HCT116 (cell line): ENCODE results near the gene NEU4. TPM values are rescaled to one million over a fixed set of nuclear protein-coding genes. Genes with fewer than 3 reads are reported as not detected.
"Not testable (repeated sequence)": the region's sequence is repeated elsewhere in the genome, so short reads cannot be mapped to it uniquely, and the experiment has no call there.

ENCODE experiments used
- ATAC-seq: fragments of 200-7000 bp; cut with Tn5 transposase; 2 replicates; pipeline ENCODE4 v1.9.1; 2020; ENCODE audit warnings: mild to moderate bottlenecking, moderate library complexity
- BruUV-seq: library from RNA; stranded (reverse); fragments of 400-500 nt; replicated peaks from 2 replicates; lab custom pipeline; 2021; lab: Mats Ljungman, UMichigan
- CTCF ChIA-PET: fragments of 300-600 bp; sonication (Branson Sonifier 250); formaldehyde crosslinking; loops from one replicate; lab custom pipeline; 2021; ENCODE audit warnings: antibody characterized with exemption; lab: Charles Lee
- POLR2A ChIA-PET: fragments of 300-600, 350-600 bp; sonication (Branson Sonifier 250); formaldehyde crosslinking; loops from one replicate; lab custom pipeline; 2021; ENCODE audit warnings: antibody characterized with exemption; lab: Charles Lee
- RAD21 ChIA-PET, 2 experiments: fragments of 300-600 bp; sonication (Branson Sonifier 250); formaldehyde crosslinking; loops; one replicate each; lab custom pipeline; 2023; ENCODE audit warnings: low total read pairs in 2 of 2; ENCODE audit not compliant: uncharacterized antibody in 2 of 2, unreplicated experiment in 2 of 2, low non-redundant PET in 1 of 2; lab: Charles Lee
- DNase-seq: peaks from one replicate; pipeline ENCODE4 v3.0.0-alpha.2; 2010; ENCODE audit warnings: low read depth, low spot score
- H2AFZ ChIP-seq: fragments of 200-600 bp; shearing (Covaris generic), sonication (generic); 2 replicates; pipeline ENCODE4 v1.6.1; 2017; ENCODE audit warnings: low read depth, mixed run types, mixed read lengths, antibody characterized with exemption, low read length; ENCODE audit not compliant: poor library complexity, severe bottlenecking
- H3K27ac ChIP-seq: 2 replicates; pipeline ENCODE4 v1.5.1; 2012; ENCODE audit warnings: low read depth, low read length
- H3K27me3 ChIP-seq: fragments of 200-600 bp; sonication (generic); 2 replicates; pipeline ENCODE4 v1.6.1; 2016; ENCODE audit warnings: mixed run types, low read length, mixed read lengths; ENCODE audit not compliant: insufficient read depth
- H3K36me3 ChIP-seq, 2 experiments: fragments of 200-500 bp in 1 of 2; fragments of 200-600 bp in 1 of 2; sonication (Bioruptor generic) in 1 of 2; sonication (generic) in 1 of 2; 2 replicates each; pipeline versions ENCODE4 v1.5.1 to v1.6.1; 2014 to 2016; ENCODE audit warnings: low read length in 2 of 2, inconsistent platforms in 1 of 2, mixed read lengths in 1 of 2, mixed run types in 1 of 2; ENCODE audit not compliant: insufficient read depth in 2 of 2, control insufficient read depth in 1 of 2
- H3K4me1 ChIP-seq, 2 experiments: fragments of 200-600 bp in 1 of 2; sonication (generic) in 1 of 2; 2 replicates each; pipeline versions ENCODE4 v1.5.1 to v1.6.1; 2012 to 2017; ENCODE audit warnings: low read length in 2 of 2, inconsistent platforms in 1 of 2, mild to moderate bottlenecking in 1 of 2, mixed read lengths in 1 of 2, mixed run types in 1 of 2, moderate library complexity in 1 of 2; ENCODE audit not compliant: insufficient read depth in 2 of 2, control insufficient read depth in 1 of 2
- H3K4me2 ChIP-seq: fragments of 200-600 bp; sonication (generic); 2 replicates; pipeline ENCODE4 v1.6.1; 2017; ENCODE audit warnings: mixed run types, low read length, mixed read lengths
- H3K4me3 ChIP-seq, 2 experiments: fragments of 200-600 bp in 1 of 2; sonication (generic) in 1 of 2; replicated peaks in 1 of 2; 2 replicates each; pipeline ENCODE4 v1.5.1; 2011 to 2016; ENCODE audit warnings: low read length in 2 of 2, control low read depth in 1 of 2, low read depth in 1 of 2, mild to moderate bottlenecking in 1 of 2, mixed read lengths in 1 of 2, mixed run types in 1 of 2
- H3K79me2 ChIP-seq: fragments of 200-600 bp; sonication (generic); 2 replicates; pipeline ENCODE4 v1.6.1; 2017; ENCODE audit warnings: mild to moderate bottlenecking, mixed run types, low read length, moderate library complexity, mixed read lengths; ENCODE audit not compliant: insufficient read depth
- H3K9ac ChIP-seq: fragments of 200-600 bp; sonication (generic); 2 replicates; pipeline ENCODE4 v1.6.1; 2016; ENCODE audit warnings: low read length, mixed read lengths
- H3K9me2 ChIP-seq: fragments of 200-600 bp; sonication (generic), shearing (Covaris generic); 2 replicates; pipeline ENCODE4 v1.6.1; 2017; ENCODE audit warnings: mixed run types, mild to moderate bottlenecking, moderate library complexity; ENCODE audit not compliant: insufficient read depth
- H3K9me3 ChIP-seq, 2 experiments: fragments of 200-500 bp in 1 of 2; fragments of 200-600 bp in 1 of 2; sonication (Bioruptor generic) in 1 of 2; sonication (generic) in 1 of 2; 2 replicates each; pipeline ENCODE4 v1.6.1; 2014 to 2017; ENCODE audit warnings: low read length in 2 of 2, mixed read lengths in 2 of 2, inconsistent platforms in 1 of 2, low read depth in 1 of 2, mild to moderate bottlenecking in 1 of 2, mixed run types in 1 of 2, moderate library complexity in 1 of 2; ENCODE audit not compliant: control insufficient read depth in 1 of 2, insufficient read depth in 1 of 2
- H4K20me1 ChIP-seq: fragments of 200-600 bp; sonication (generic), shearing (Covaris generic); 2 replicates; pipeline ENCODE4 v1.6.1; 2017; ENCODE audit warnings: mixed run types, mild to moderate bottlenecking, moderate library complexity; ENCODE audit not compliant: insufficient read depth
- CBX3 ChIP-seq: IDR thresholded peaks from 2 replicates; pipeline ENCODE4 v1.6.1; 2012; ENCODE audit warnings: low read depth
- CEBPB ChIP-seq: IDR thresholded peaks from 2 replicates; pipeline ENCODE4 v1.6.1; 2012; ENCODE audit warnings: low read depth
- EGR1 ChIP-seq: IDR thresholded peaks from 2 replicates; pipeline ENCODE4 v1.6.1; 2012; ENCODE audit warnings: low read depth
- ELF1 ChIP-seq: IDR thresholded peaks from 2 replicates; pipeline ENCODE4 v1.6.1; 2012; ENCODE audit warnings: low read depth, borderline replicate concordance
- EZH2 ChIP-seq: fragments of 200-600 bp; sonication (generic); IDR thresholded peaks from 2 replicates; pipeline ENCODE4 v1.6.1; 2017; ENCODE audit warnings: antibody characterized with exemption, mixed run types
- EZH2phosphoT487 ChIP-seq: fragments of 200-600 bp; IDR thresholded peaks from 2 replicates; pipeline ENCODE4 v1.6.1; 2018; ENCODE audit warnings: antibody characterized with exemption, borderline replicate concordance
- FOSL1 ChIP-seq: IDR thresholded peaks from 2 replicates; pipeline ENCODE4 v1.6.1; 2012; ENCODE audit warnings: low read depth
- JUND ChIP-seq: IDR thresholded peaks from 2 replicates; pipeline ENCODE4 v1.6.1; 2012
- POLR2A ChIP-seq: IDR thresholded peaks from 2 replicates; pipeline ENCODE4 v1.7.0; 2011; ENCODE audit warnings: borderline replicate concordance; ENCODE audit not compliant: insufficient read depth, insufficient read length; ENCODE audit errors: extremely low read depth
- POLR2AphosphoS5 ChIP-seq: IDR thresholded peaks from 2 replicates; pipeline ENCODE4 v1.6.1; 2011; ENCODE audit warnings: mild to moderate bottlenecking, low read depth, low read length, moderate library complexity
- SP1 ChIP-seq: IDR thresholded peaks from 2 replicates; pipeline ENCODE4 v1.6.1; 2012; ENCODE audit warnings: low read depth
- SRF ChIP-seq: IDR thresholded peaks from 2 replicates; pipeline ENCODE4 v1.6.1; 2012; ENCODE audit warnings: low read depth
- TCF7L2 ChIP-seq: IDR thresholded peaks from 2 replicates; pipeline ENCODE4 v1.7.0; 2011; ENCODE audit warnings: borderline replicate concordance, inconsistent platforms; ENCODE audit not compliant: insufficient read depth, insufficient read length; ENCODE audit errors: extremely low read depth
- ZFX ChIP-seq: fragments of 450-650 bp; IDR thresholded peaks from 2 replicates; pipeline ENCODE4 v1.6.1; 2017
- ZNF274 ChIP-seq: fragments of 200-500 bp; sonication (Bioruptor generic); IDR thresholded peaks from 2 replicates; pipeline ENCODE4 v1.6.1; 2014; ENCODE audit warnings: mild to moderate bottlenecking, low read depth, low read length, inconsistent platforms
- intact Hi-C: fragments of 100-400 bp; cut with micrococcal nuclease; formaldehyde crosslinking; loops from 2 replicates; pipeline ENCODE4 v1.10.0; 2022
- total RNA-seq: library from RNA; stranded (reverse); gene quantifications from one replicate; pipeline ENCODE4 v1.2.1, GENCODE V29; 2021; ENCODE audit not compliant: unreplicated experiment
- TF ChIP-seq, protein P1 (sequence below): IDR thresholded peaks from 2 replicates; pipeline ENCODE4 v1.6.1; 2012
- TF ChIP-seq, protein P2 (sequence below), 3 experiments: fragments of 200-600 bp in 1 of 3; sonication (generic) in 1 of 3; IDR thresholded peaks in 2 of 3; conservative IDR thresholded peaks in 1 of 3; 2 replicates each; pipeline ENCODE4 v1.5.1; 2012 to 2017; ENCODE audit warnings: low read depth in 2 of 3, low read length in 2 of 3, antibody characterized with exemption in 1 of 3, borderline replicate concordance in 1 of 3, control low read depth in 1 of 3, mild to moderate bottlenecking in 1 of 3, mixed read lengths in 1 of 3, mixed run types in 1 of 3, moderate library complexity in 1 of 3; ENCODE audit not compliant: insufficient read depth in 1 of 3
- TF ChIP-seq, protein P3 (sequence below): IDR thresholded peaks from 2 replicates; pipeline ENCODE4 v1.6.1; 2011; ENCODE audit warnings: mild to moderate bottlenecking, low read length, moderate library complexity; ENCODE audit not compliant: insufficient replicate concordance; ENCODE audit errors: extremely low read depth

Gene NEU4
- total RNA-seq, 1 experiment from 2014 or later = 0.34 TPM

DNA sequence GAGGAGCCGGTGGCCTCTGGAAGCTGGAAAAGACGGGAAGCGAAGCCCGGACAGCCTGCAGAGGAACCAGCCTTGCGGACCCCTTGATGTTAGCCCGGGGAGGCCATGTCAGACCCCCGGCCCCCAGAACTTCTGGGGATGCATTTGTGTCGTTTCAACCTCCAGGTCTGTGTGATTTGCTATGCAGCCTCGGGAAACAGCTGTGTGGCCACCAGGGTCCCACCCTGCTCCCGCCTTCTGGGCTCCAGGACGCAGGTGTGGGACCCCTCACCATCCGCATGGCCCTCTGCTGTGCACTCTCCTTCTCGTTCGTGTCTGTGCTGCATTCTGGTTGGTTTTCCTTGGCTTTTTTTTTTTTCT, 13.3 kb downstream of the NEU4 start:
- POLR2A ChIA-PET = no interaction called here
- no TSS peak for BruUV-seq
- TF ChIP-seq CEBPB (no peak), EZH2 (no peak), JUND (no peak), ELF1 (no peak), POLR2AphosphoS5 (no peak), CBX3 (no peak), ZNF274 (no peak), FOSL1 (no peak), SRF (no peak), SP1 (no peak), TCF7L2 (no peak), EZH2phosphoT487 (no peak), POLR2A (no peak), EGR1 (no peak), ZFX (no peak)
- TF ChIP-seq, protein P1, sequence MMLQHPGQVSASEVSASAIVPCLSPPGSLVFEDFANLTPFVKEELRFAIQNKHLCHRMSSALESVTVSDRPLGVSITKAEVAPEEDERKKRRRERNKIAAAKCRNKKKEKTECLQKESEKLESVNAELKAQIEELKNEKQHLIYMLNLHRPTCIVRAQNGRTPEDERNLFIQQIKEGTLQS = no peak
- TF ChIP-seq, protein P2, sequence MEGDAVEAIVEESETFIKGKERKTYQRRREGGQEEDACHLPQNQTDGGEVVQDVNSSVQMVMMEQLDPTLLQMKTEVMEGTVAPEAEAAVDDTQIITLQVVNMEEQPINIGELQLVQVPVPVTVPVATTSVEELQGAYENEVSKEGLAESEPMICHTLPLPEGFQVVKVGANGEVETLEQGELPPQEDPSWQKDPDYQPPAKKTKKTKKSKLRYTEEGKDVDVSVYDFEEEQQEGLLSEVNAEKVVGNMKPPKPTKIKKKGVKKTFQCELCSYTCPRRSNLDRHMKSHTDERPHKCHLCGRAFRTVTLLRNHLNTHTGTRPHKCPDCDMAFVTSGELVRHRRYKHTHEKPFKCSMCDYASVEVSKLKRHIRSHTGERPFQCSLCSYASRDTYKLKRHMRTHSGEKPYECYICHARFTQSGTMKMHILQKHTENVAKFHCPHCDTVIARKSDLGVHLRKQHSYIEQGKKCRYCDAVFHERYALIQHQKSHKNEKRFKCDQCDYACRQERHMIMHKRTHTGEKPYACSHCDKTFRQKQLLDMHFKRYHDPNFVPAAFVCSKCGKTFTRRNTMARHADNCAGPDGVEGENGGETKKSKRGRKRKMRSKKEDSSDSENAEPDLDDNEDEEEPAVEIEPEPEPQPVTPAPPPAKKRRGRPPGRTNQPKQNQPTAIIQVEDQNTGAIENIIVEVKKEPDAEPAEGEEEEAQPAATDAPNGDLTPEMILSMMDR (IDR thresholded peaks at IDR 0.05 in 2 of 3, conservative IDR thresholded peaks at IDR 0.05 in 1 of 3; ENCODE audit: borderline replicate concordance in 1 of 3, insufficient read depth in 1 of 3, low read depth in 2 of 3, low read length in 2 of 3) = no peak
- TF ChIP-seq, protein P3, sequence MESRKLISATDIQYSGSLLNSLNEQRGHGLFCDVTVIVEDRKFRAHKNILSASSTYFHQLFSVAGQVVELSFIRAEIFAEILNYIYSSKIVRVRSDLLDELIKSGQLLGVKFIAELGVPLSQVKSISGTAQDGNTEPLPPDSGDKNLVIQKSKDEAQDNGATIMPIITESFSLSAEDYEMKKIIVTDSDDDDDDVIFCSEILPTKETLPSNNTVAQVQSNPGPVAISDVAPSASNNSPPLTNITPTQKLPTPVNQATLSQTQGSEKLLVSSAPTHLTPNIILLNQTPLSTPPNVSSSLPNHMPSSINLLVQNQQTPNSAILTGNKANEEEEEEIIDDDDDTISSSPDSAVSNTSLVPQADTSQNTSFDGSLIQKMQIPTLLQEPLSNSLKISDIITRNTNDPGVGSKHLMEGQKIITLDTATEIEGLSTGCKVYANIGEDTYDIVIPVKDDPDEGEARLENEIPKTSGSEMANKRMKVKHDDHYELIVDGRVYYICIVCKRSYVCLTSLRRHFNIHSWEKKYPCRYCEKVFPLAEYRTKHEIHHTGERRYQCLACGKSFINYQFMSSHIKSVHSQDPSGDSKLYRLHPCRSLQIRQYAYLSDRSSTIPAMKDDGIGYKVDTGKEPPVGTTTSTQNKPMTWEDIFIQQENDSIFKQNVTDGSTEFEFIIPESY = no peak

DNA sequence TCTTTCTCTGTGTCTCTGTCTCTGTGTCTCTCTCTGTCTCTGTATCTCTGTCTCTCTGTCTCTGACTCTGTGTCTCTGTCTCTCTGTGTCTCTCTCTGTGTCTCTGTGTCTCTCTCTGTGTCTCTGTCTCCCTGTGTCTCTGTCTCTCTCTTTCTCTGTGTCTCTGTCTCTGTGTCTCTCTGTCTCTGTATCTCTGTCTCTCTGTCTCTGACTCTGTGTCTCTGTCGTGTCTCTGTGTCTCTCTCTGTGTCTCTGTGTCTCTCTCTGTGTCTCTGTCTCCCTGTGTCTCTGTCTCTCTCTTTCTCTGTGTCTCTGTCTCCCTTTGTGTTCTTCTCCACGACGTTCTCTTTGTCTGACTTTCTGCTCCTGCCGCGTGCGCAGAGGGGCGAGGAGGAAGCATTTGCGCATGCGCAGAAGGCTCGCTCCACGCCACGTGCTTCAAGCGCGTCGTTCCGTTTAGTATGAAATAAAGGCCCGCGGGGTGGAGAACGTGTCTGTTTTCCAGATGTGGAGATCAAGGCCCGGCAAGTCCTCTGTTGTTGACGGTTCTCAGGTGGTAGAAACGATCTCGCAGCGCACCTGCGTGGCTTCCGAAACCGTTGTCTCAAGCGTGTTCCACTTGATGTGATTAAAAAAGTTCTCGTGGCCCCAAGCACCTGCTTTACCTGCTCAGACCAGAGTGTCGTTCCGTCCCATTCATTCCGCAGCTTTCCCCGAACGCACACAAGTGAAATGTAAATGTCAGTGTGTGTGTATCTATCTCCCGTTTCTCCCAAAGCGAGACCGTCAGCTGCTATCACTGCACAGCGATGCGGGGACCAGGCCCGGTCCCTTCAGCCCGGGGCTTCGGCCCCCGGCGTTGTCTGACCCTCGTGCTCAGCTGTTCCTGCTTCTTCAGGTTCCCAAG, 14.8 kb downstream of the NEU4 start:
- RAD21 ChIA-PET, POLR2A ChIA-PET, BruUV-seq: not testable (repeated sequence)

More for the DNA sequence above, 13.3 kb downstream of the NEU4 start:
- Histone ChIP-seq H3K9me3 (peaks cover 0 to 6% of the 10 kb centered on the region in 2 experiments; a peak in 2 of 4 replicates), H3K36me3 (no peaks in the 10 kb centered on the region), H3K4me2 (no peak overlapping the region), H3K9me2 (no peaks in the 10 kb centered on the region), H3K4me3 (no peak overlapping the region), H3K27me3 (no peaks in the 10 kb centered on the region), H3K4me1 (no peaks in the 10 kb centered on the region), H4K20me1 (no peaks in the 10 kb centered on the region), H3K27ac (no peak overlapping the region), H3K79me2 (no peaks in the 10 kb centered on the region), H3K9ac (no peak overlapping the region), H2AFZ (no peak overlapping the region)
- no peak for DNase-seq
- ChIA-PET CTCF (no interaction called here), RAD21 (no interaction called here)
- intact Hi-C loops = no loop called here
- no peak for ATAC-seq

More for the DNA sequence above, 14.8 kb downstream of the NEU4 start:
- H3K4me1 ChIP-seq, H2AFZ ChIP-seq, H3K4me2 ChIP-seq, H3K4me3 ChIP-seq, H4K20me1 ChIP-seq, H3K36me3 ChIP-seq, H3K9ac ChIP-seq, H3K79me2 ChIP-seq, H3K27ac ChIP-seq, H3K27me3 ChIP-seq, DNase-seq, intact Hi-C loops, H3K9me2 ChIP-seq, ATAC-seq, CTCF ChIA-PET: not testable (repeated sequence)
- peaks cover 0 to 10% of the 10 kb centered on the region in 2 experiments; a peak in 2 of 4 replicates for H3K9me3 ChIP-seq
